Spinal cord (tissue), 10 donors: ENCODE data around the gene MYO1G. TPM values are rescaled to one million over a fixed set of nuclear protein-coding genes. Genes with fewer than 3 reads are reported as not detected.
A peak's percentile ranks its signal among the peaks of the same experiment; 100 is the strongest.
"Not testable (repeated sequence)": the region's sequence is repeated elsewhere in the genome, so short reads cannot be mapped to it uniquely, and the experiment has no call there.

Experiments used
- DNase-seq, 6 donors: peaks; one replicate each; pipeline versions ENCODE4 v3.0.0 to v3.0.0-alpha.2; 2013 to 2015; ENCODE audit warnings: low spot score in 6 of 6, low read depth in 4 of 6
- H3K27ac ChIP-seq: one replicate; pipeline ENCODE4 v1.5.1; 2013; ENCODE audit warnings: low read depth, low read length, control low read depth
- H3K27me3 ChIP-seq: one replicate; pipeline ENCODE4 v1.6.1; 2013; ENCODE audit warnings: low read length; ENCODE audit not compliant: control insufficient read depth, insufficient read depth
- H3K36me3 ChIP-seq: one replicate; pipeline ENCODE4 v1.6.1; 2013; ENCODE audit warnings: low read length; ENCODE audit not compliant: control insufficient read depth, insufficient read depth
- H3K4me1 ChIP-seq: one replicate; pipeline ENCODE4 v1.6.1; 2013; ENCODE audit warnings: low read length; ENCODE audit not compliant: control insufficient read depth, insufficient read depth
- H3K4me3 ChIP-seq: one replicate; pipeline ENCODE4 v1.5.1; 2013; ENCODE audit warnings: low read depth, low read length, control low read depth
- H3K9me3 ChIP-seq: one replicate; pipeline ENCODE4 v1.6.1; 2013; ENCODE audit warnings: low read length; ENCODE audit not compliant: control insufficient read depth, insufficient read depth
- WGBS: methylation state at CpG from one replicate; pipeline ENCODE4 v1.1.5; 2013; ENCODE audit warnings: missing lambda C conversion rate; ENCODE audit not compliant: insufficient coverage; 5-methylcytosine and 5-hydroxymethylcytosine counted together
- polyA plus RNA-seq, 2 donors: library from polyadenylated mRNA; unstranded; fragments of 120-200 nt; gene quantifications; one replicate each; pipeline ENCODE4 v1.2.1, GENCODE V29; 2013; ENCODE audit not compliant: insufficient read length in 2 of 2
- total RNA-seq, 2 donors: library from RNA; depleted of rRNA in 1 of 2; stranded (reverse); fragments of 120-200 nt in 1 of 2; fragments of >200 nt in 1 of 2; gene quantifications; one replicate each; pipeline versions ENCODE4 v1.2.3 to v1.2.4, GENCODE V29; 2013 to 2014
- donor health status: healthy.

MYO1G gene
- total and polyA plus RNA-seq, 4 donors = 0.48 to 1.4 (median 0.55) TPM

DNA sequence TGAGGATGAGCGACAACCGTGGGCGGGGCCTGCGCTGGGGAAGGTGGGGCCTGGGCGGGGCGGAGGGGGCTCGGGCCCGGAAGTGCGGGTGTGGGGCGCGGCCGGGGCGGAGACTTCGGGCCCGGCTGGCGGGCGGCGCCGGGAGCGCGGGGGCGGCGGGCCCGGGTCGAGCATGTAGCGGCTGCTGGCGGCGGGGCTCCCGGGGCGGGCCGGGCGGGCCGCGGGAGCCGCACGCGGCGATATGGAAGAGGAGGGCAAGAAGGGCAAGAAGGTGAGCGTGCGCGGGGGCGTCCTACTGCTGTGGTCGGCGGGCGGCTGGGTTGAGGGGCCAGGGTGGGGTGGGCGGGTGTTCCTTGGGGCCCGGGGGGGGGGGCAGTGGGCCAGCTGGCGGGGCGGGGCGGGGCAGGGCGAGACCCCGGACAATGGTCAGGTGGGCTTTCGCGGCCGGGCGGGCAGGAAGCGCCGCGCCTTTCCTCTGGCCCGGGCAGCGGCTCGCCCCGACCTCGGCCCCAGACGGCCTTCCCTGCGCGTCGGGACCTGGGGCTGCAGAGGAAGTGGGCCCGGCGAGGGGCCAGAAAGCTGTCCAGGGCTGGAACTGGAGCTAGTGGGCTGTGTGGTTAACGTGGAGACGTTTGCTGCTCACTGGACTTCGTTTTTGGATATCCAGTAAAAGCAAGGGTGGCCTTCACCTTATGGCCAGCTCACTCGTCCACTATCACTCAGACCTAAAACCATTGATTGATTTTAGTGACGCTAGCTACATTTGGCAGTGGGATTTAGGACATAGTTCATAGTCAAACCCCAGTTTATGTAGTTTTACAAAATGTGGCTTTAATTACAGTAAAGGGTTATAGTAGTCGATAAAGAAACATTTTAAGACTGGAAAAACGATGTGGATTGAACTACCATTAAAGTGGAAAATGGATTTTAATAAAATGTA lies 21.5 kb upstream of the MYO1G start, which contains the start of gene CCM2:
CCM2 (plus strand) TSS at position 109 of the 940 bp plus-strand sequence; CDS start at position 242, 133 bp downstream.
- Histone ChIP-seq H3K27ac (peak within 1 kb of the TSS; percentile 92), H3K4me3 (peak within 1 kb of the TSS; percentile 77), H3K36me3 (no peaks in the 10 kb centered on the region), H3K4me1 (peaks cover 4% of the 10 kb centered on the region), H3K27me3 (no peaks in the 10 kb centered on the region), H3K9me3 (no peaks in the 10 kb centered on the region)
- peak in 2 of 6 donors; percentile 38 to 55 for DNase-seq
- WGBS = 0% methylated on average over 64 of the region's 77 CpGs

DNA sequence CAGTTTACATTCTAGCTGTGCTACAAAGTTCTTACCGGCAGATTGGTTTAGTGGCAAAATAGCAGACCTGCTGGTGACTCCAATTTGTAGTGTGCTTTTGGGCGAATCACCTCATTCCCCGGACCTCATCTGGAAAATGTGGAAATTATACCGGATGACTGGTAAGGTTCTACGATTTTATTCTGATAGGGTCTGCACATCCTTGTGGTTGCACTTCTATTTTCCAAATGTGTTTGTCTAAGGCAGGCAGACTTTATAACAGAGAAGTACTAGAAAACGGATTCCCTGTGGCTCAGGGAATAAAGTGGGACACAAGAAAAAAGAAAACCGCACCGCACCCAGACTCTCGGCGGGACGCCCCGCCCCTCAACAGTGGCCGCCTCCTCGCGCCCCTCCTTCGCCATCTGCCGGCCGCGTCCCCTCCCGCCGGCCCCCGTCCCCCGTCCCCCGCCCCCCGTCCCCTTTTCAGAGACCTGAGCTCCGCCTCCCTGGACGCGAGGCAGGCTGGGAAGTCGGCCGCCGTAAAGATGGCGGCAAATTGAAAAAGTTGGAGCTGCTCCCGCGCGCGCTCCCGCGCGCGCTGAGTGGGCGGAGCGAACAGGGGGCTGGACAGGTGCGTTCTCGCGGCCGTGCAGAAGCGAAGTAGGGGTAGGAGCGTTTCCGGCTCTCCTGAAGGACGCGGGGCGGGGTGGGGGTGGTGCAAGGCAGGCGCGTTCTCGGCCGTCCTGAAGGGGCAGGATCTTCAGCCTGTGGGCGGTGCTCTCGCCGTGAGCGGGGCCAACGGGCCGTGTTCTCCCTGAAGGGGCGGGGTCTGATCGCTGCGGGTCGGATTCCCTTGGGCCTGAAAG lies 20.7 kb upstream of the MYO1G start:
- Histone ChIP-seq H3K27ac (peak overlapping the region; percentile 92), H3K4me3 (peak overlapping the region; percentile 77), H3K9me3 (no peaks in the 10 kb centered on the region), H3K27me3 (no peaks in the 10 kb centered on the region), H3K4me1 (peaks cover 4% of the 10 kb centered on the region), H3K36me3 (no peaks in the 10 kb centered on the region)
- DNase-seq = peak; percentile 88 to 100 (median 96)
- WGBS = under 1% methylated on average over 42 of the region's 66 CpGs

DNA sequence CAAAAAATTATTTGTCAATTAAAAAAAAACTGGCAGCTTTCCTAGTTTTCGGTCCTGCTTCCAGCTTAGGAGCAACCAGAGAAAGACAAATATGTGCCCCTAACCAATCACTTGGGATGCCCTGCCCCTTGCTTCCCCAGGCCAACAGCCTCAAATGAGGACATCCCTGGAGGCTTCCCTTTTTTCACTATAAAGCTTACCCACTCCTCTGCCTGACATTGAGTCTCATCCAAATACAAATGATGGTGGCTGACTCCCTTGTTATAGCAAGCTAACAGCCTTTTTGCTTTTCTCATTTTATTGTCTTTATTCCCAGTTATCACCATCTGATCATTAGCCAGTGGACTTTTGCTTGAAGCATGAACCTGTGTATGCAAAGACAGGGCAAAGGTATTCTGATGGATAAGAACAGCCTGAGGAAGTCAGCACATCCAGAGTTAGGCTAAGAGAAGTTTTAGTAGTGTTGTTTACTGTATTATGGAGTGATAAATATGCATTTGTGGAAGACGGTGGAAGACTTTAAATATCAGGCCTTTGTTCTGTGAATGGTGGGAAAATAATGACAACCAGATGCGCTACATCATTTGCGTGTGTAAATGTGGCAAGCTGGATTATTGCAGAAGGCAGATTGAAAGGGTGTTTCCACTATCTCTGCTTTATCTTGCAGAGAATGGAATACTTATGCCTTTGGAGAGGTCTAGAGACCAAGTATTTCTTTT lies 19.5 kb upstream of the MYO1G start:
- 74% methylated on average over 3 of the region's 4 CpGs for WGBS
- Histone ChIP-seq H3K9me3 (no peaks in the 10 kb centered on the region), H3K27ac (no peak overlapping the region)

DNA sequence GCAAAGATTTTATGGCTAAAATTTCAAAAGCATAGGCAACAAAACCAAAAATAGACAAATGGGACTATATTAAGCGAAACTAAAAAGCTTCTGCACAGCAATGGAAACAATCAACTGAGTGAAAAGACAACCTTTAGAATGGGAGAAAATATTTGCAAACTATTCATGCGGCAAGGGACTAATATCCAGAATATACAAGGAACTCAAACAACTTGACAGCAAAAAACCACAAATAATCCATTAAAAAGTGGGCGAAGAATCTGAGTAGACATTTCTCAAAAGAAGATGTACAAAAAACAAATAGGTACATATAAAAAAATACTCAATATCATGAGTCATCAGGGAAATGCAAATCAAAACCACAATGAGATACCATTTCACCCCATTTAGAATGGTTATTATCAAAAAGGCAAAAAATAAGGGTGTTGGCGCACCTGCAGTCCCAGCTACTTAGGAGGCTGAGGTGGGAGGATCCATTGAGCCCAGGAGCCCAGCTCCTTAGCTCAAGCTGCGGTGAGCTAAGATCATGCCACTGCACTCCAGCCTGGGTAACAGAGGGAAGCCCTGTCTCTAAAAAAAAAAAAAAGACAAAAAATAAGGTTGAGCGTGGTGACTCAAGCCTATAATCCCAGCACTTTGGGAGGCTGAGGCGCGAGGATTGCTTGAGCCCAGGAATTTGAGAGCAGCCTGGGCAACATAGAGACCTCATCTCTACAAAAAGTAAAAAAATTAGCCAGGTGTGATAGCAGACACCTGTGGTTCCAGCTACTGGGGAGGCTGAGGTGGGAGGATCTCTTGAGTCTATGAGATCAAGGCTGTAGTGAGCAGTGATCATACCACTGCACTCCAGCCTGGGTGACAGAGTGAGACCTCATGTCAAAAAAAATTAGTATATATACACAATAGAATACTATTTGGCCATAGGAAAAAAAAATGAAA lies 17.0 kb upstream of the MYO1G start:
- no peak for DNase-seq
- Histone ChIP-seq H3K4me1 (no peaks in the 10 kb centered on the region), H3K4me3 (no peak overlapping the region), H3K27ac (no peak overlapping the region), H3K9me3 (no peaks in the 10 kb centered on the region), H3K36me3 (no peaks in the 10 kb centered on the region), H3K27me3 (no peaks in the 10 kb centered on the region)
- 100% methylated on average over 1 of the region's 8 CpGs for WGBS

More for the DNA sequence above, 19.5 kb upstream of the MYO1G start:
- H3K36me3 ChIP-seq = no peaks in the 10 kb centered on the region
- H3K4me1 ChIP-seq = peaks cover 4% of the 10 kb centered on the region
- H3K27me3 ChIP-seq = no peaks in the 10 kb centered on the region
- DNase-seq = no peak
- no peak overlapping the region for H3K4me3 ChIP-seq

DNA sequence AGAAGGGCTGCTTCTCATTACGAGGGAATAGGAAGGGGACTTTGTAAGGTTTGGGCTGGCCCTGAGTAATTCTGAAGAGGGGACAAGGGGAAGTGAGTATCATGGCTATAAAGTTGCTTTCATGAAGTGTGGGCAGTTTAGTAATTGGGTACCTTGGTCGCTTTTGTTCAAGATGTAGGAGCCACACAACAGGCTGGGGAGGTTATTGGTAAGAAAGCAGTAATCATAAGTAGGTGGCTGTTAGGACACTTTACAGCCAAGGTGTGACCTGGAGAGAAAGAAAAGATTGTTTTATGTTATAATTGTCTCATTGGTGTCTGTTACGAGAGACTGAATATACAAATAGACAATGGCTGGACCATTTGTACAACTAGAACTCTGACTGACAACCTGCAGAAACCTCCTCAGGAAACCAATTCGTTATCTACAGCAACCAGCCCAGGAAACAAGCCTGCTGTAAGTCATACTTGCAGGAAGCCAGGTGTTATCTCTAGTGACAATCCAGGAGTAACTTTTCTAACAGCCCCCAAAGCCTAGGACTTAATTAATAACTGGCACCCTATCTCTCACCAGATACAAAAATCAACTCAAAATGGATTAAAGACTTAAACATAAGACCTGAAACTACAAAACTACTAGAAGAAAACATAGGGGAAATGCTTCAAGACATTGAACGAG lies 16.2 kb upstream of the MYO1G start:
- no peaks in the 10 kb centered on the region for H3K36me3 ChIP-seq
- H3K9me3 ChIP-seq = no peaks in the 10 kb centered on the region
- no peaks in the 10 kb centered on the region for H3K4me1 ChIP-seq
- WGBS = 84% methylated on average over 3 of the region's 5 CpGs
- no peak overlapping the region for H3K27ac ChIP-seq
- H3K27me3 ChIP-seq = no peaks in the 10 kb centered on the region
- DNase-seq = no peak
- no peak overlapping the region for H3K4me3 ChIP-seq

DNA sequence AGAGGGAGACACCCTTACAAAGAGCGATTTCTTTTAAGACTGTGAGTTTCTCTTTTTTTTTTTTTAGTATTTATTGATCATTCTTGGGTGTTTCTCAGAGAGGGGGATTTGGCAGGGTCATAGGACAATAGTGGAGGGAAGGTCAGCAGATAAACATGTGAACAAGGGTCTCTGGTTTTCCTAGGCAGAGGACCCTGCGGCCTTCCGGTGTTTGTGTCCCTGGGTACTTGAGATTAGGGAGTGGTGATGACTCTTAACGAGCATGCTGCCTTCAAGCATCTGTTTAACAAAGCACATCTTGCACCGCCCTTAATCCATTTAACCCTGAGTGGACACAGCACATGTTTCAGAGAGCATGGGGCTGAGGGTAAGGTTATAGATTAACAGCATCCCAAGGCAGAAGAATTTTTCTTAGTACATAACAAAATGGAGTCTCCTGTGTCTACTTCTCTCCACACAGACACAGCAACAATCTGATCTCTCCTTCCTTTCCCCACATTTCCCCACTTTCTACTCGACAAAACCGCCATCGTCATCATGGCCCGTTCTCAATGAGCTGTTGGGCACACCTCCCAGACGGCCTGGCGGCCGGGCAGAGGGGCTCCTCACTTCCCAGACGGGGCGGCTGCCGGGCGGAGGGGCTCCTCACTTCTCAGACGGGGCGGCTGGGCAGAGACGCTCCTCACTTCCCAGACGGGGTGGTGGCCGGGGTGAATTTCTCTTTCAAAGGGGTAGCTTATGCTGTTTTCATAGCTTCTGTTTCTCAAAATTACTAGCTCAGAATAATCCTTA lies 13.4 kb upstream of the MYO1G start:
- DNase-seq, H3K4me1 ChIP-seq, H3K27me3 ChIP-seq, H3K9me3 ChIP-seq, H3K27ac ChIP-seq, H3K36me3 ChIP-seq, H3K4me3 ChIP-seq: not testable (repeated sequence)
- WGBS = no CpG with 5 or more reads among the region's 21 CpGs

DNA sequence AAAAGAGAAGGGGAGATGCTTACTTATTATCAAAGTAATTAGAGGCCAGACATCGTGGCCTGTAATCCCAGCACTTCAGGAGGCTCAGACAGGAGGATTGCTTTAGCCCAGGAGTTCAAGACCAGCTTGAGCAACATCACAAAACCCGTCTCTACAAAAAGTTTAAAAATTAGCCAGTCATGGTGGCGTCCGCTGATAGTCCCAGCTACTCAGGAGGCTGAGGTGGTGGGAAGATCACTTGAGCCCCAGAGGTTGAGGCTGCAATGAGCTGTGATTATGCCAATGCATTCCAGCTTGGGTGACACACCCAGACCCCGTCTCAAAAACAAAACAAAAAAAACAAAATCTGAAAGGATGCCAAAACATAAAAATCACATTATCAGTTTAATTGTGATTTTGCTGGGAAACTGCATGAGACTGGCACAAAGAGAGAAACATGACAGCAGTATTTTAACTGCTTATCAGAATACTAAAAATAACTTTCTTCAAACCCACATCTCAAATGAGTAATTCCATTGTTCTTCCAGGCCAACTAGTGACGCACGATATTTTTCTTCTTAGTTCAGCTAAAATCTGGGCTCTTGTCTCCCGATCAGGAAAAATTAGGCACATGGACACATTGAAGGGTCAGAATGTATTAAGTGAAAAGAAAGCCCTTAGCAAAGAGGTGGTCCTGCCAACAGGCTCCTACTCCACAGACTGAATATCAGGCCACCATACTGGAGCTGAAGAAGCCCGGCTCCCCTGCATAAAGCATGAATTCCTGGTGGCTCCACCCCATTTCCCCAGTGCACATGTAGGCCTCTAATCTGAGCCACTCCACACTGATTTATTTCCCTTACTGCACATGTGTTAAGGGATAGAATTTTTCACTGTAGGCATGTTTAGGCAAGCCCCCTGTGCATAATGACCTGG lies 11.6 kb upstream of the MYO1G start:
- Histone ChIP-seq H3K36me3 (no peaks in the 10 kb centered on the region), H3K27me3 (no peaks in the 10 kb centered on the region), H3K27ac (peak overlapping the region; percentile 40), H3K4me3 (no peak overlapping the region), H3K9me3 (no peaks in the 10 kb centered on the region), H3K4me1 (peaks cover 16% of the 10 kb centered on the region)
- WGBS = 88% methylated on average over 5 of the region's 9 CpGs
- DNase-seq = no peak
